Measurements from ENCODE around the gene PDE7B.

PDE7B gene

GRCh38 chr6:136226027-136226673 lies 374.6 kb downstream of the PDE7B start (continued):
- peak; percentile 66 for TF ChIP-seq ZNF660 (tag by site-specific recombination; IDR thresholded peaks at IDR 0.05)
- no peak for TF ChIP-seq ZNF112 (tag by site-specific recombination; IDR thresholded peaks at IDR 0.05)
- no peak for TF ChIP-seq ZFP37 (tag by site-specific recombination; IDR thresholded peaks at IDR 0.05)
- no peak for TF ChIP-seq KLF9 (tag by site-specific recombination; IDR thresholded peaks at IDR 0.05; ENCODE audit: low read depth)
- no peak for TF ChIP-seq ZNF48 (tag by site-specific recombination; IDR thresholded peaks at IDR 0.05)
- TF ChIP-seq, protein P1, sequence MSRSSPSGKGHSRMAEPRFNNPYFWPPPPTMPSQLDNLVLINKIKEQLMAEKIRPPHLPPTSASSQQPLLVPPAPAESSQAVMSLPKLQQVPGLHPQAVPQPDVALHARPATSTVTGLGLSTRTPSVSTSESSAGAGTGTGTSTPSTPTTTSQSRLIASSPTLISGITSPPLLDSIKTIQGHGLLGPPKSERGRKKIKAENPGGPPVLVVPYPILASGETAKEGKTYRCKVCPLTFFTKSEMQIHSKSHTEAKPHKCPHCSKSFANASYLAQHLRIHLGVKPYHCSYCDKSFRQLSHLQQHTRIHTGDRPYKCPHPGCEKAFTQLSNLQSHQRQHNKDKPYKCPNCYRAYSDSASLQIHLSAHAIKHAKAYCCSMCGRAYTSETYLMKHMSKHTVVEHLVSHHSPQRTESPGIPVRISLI (tag by site-specific recombination; IDR thresholded peaks at IDR 0.05): no peak
- TF ChIP-seq ZNF16 (tag by site-specific recombination; IDR thresholded peaks at IDR 0.05; ENCODE audit: low read depth): no peak
- TF ChIP-seq SP2 (tag by site-specific recombination; IDR thresholded peaks at IDR 0.05): no peak
- no peak for TF ChIP-seq ZNF423 (tag by site-specific recombination; IDR thresholded peaks at IDR 0.05)
- TF ChIP-seq ZNF202 (tag by site-specific recombination; IDR thresholded peaks at IDR 0.05; ENCODE audit: borderline replicate concordance): no peak
- TF ChIP-seq ZNF549 (tag by site-specific recombination; IDR thresholded peaks at IDR 0.05): no peak
- TF ChIP-seq ZNF785 (tag by site-specific recombination; IDR thresholded peaks at IDR 0.05): no peak
- no peak for TF ChIP-seq SALL2 (tag by site-specific recombination; IDR thresholded peaks at IDR 0.05; ENCODE audit: borderline replicate concordance)
- peak; percentile 56 for TF ChIP-seq ZEB2 (tag by site-specific recombination; IDR thresholded peaks at IDR 0.05)
- no peak for TF ChIP-seq ZNF18 (tag by site-specific recombination; IDR thresholded peaks at IDR 0.05)
- TF ChIP-seq ZNF658 (tag by site-specific recombination; IDR thresholded peaks at IDR 0.05): no peak
- TF ChIP-seq, protein P2, sequence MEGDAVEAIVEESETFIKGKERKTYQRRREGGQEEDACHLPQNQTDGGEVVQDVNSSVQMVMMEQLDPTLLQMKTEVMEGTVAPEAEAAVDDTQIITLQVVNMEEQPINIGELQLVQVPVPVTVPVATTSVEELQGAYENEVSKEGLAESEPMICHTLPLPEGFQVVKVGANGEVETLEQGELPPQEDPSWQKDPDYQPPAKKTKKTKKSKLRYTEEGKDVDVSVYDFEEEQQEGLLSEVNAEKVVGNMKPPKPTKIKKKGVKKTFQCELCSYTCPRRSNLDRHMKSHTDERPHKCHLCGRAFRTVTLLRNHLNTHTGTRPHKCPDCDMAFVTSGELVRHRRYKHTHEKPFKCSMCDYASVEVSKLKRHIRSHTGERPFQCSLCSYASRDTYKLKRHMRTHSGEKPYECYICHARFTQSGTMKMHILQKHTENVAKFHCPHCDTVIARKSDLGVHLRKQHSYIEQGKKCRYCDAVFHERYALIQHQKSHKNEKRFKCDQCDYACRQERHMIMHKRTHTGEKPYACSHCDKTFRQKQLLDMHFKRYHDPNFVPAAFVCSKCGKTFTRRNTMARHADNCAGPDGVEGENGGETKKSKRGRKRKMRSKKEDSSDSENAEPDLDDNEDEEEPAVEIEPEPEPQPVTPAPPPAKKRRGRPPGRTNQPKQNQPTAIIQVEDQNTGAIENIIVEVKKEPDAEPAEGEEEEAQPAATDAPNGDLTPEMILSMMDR (tag by site-specific recombination; IDR thresholded peaks at IDR 0.05): peak; percentile 86
- TF ChIP-seq ZNF664 (tag by site-specific recombination; IDR thresholded peaks at IDR 0.05): peak; percentile 62
- no peak for TF ChIP-seq BCL11B (tag by site-specific recombination; IDR thresholded peaks at IDR 0.05; ENCODE audit: low read depth)
- no peak for TF ChIP-seq ZNF585B (tag by site-specific recombination; IDR thresholded peaks at IDR 0.05)
- no peak for TF ChIP-seq ZSCAN16 (tag by site-specific recombination; IDR thresholded peaks at IDR 0.05)
- TF ChIP-seq ZNF426 (tag by site-specific recombination; IDR thresholded peaks at IDR 0.05): no peak
- TF ChIP-seq GLIS2 (tag by site-specific recombination; IDR thresholded peaks at IDR 0.05): 0 out of 2 replicates have a peak, but pooled peaks have one; percentile 32
- no peak for TF ChIP-seq KLF10 (tag by site-specific recombination; IDR thresholded peaks at IDR 0.05)
- TF ChIP-seq, protein P3, sequence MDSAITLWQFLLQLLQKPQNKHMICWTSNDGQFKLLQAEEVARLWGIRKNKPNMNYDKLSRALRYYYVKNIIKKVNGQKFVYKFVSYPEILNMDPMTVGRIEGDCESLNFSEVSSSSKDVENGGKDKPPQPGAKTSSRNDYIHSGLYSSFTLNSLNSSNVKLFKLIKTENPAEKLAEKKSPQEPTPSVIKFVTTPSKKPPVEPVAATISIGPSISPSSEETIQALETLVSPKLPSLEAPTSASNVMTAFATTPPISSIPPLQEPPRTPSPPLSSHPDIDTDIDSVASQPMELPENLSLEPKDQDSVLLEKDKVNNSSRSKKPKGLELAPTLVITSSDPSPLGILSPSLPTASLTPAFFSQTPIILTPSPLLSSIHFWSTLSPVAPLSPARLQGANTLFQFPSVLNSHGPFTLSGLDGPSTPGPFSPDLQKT (IDR thresholded peaks at IDR 0.05; ENCODE audit: borderline replicate concordance, low read depth, low read length): no peak
- no peak for TF ChIP-seq ZNF707 (tag by site-specific recombination; IDR thresholded peaks at IDR 0.05)
- TF ChIP-seq ZNF148 (tag by site-specific recombination; IDR thresholded peaks at IDR 0.05; ENCODE audit: borderline replicate concordance): no peak
- no peak for TF ChIP-seq ZNF416 (tag by site-specific recombination; IDR thresholded peaks at IDR 0.05)
- no peak for TF ChIP-seq ZSCAN4 (tag by site-specific recombination; IDR thresholded peaks at IDR 0.05)
- no peak for TF ChIP-seq ZNF768 (tag by site-specific recombination; IDR thresholded peaks at IDR 0.05)
- no peak for TF ChIP-seq ZFP41 (tag by site-specific recombination; IDR thresholded peaks at IDR 0.05; ENCODE audit: borderline replicate concordance)
- peak; percentile 99 for TF ChIP-seq ZNF654 (tag by site-specific recombination; IDR thresholded peaks at IDR 0.05; ENCODE audit: low read depth)
- TF ChIP-seq ZNF184 (tag by site-specific recombination; IDR thresholded peaks at IDR 0.05): no peak

Measured in HEK293 (cell line).